Endothelial cell (in vitro differentiated cells): Measurements from ENCODE around the gene CFD. TPM values are rescaled to one million over a fixed set of nuclear protein-coding genes. Genes with fewer than 3 reads are reported as not detected.

ENCODE experiments used
- DNase-seq: peaks from one replicate; pipeline ENCODE4 v3.0.0; 2021; ENCODE audit warnings: low spot score
- H3K27ac Mint-ChIP-seq: one replicate; pipeline ENCODE4 v1.8.0; 2021; ENCODE audit warnings: mixed read lengths, inconsistent platforms; ENCODE audit not compliant: unreplicated experiment
- H3K27me3 Mint-ChIP-seq: one replicate; pipeline ENCODE4 v1.8.0; 2021; ENCODE audit warnings: mild to moderate bottlenecking, moderate library complexity, mixed read lengths, inconsistent platforms; ENCODE audit not compliant: unreplicated experiment
- H3K36me3 Mint-ChIP-seq: one replicate; pipeline ENCODE4 v1.8.0; 2021; ENCODE audit warnings: mild to moderate bottlenecking, low read depth, mixed read lengths, inconsistent platforms; ENCODE audit not compliant: unreplicated experiment
- H3K4me1 Mint-ChIP-seq: one replicate; pipeline ENCODE4 v1.8.0; 2021; ENCODE audit warnings: mild to moderate bottlenecking, mixed read lengths, inconsistent platforms; ENCODE audit not compliant: unreplicated experiment
- H3K4me3 Mint-ChIP-seq: one replicate; pipeline ENCODE4 v1.8.0; 2021; ENCODE audit warnings: mild to moderate bottlenecking, mixed read lengths, inconsistent platforms; ENCODE audit not compliant: unreplicated experiment
- H3K9me3 Mint-ChIP-seq: one replicate; pipeline ENCODE4 v1.8.0; 2021; ENCODE audit warnings: mixed read lengths, inconsistent platforms; ENCODE audit not compliant: unreplicated experiment
- total RNA-seq: library from RNA; stranded (reverse); fragmentation: NEBNext Ultra II Directional; extraction: Animal tissue kit (Norgen Biotek cat#: 25700); gene quantifications from one replicate; pipeline ENCODE4 v1.2.1, GENCODE V29; 2021; ENCODE audit not compliant: unreplicated experiment
- TF ChIP-seq, protein P1 (sequence below): fragments of 200-600 bp; sonication (generic); IDR thresholded peaks from one replicate; pipeline ENCODE4 v1.5.0; 2021; ENCODE audit warnings: antibody characterized with exemption; ENCODE audit not compliant: unreplicated experiment

CFD gene
- total RNA-seq, 1 donor from 2014 or later = 0.46 TPM

GRCh38 chr19:854549-854948 is 4.9 kb upstream of the CFD start:
- H3K4me1 Mint-ChIP-seq = no peaks in the 10 kb centered on the region
- no peak for DNase-seq
- TF ChIP-seq, protein P1, sequence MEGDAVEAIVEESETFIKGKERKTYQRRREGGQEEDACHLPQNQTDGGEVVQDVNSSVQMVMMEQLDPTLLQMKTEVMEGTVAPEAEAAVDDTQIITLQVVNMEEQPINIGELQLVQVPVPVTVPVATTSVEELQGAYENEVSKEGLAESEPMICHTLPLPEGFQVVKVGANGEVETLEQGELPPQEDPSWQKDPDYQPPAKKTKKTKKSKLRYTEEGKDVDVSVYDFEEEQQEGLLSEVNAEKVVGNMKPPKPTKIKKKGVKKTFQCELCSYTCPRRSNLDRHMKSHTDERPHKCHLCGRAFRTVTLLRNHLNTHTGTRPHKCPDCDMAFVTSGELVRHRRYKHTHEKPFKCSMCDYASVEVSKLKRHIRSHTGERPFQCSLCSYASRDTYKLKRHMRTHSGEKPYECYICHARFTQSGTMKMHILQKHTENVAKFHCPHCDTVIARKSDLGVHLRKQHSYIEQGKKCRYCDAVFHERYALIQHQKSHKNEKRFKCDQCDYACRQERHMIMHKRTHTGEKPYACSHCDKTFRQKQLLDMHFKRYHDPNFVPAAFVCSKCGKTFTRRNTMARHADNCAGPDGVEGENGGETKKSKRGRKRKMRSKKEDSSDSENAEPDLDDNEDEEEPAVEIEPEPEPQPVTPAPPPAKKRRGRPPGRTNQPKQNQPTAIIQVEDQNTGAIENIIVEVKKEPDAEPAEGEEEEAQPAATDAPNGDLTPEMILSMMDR = no peak
- no peak overlapping the region for H3K4me3 Mint-ChIP-seq
- no peak overlapping the region for H3K27ac Mint-ChIP-seq
- H3K9me3 Mint-ChIP-seq = no peaks in the 10 kb centered on the region
- peaks cover 3% of the 10 kb centered on the region for H3K27me3 Mint-ChIP-seq
- no peaks in the 10 kb centered on the region for H3K36me3 Mint-ChIP-seq

DNA sequence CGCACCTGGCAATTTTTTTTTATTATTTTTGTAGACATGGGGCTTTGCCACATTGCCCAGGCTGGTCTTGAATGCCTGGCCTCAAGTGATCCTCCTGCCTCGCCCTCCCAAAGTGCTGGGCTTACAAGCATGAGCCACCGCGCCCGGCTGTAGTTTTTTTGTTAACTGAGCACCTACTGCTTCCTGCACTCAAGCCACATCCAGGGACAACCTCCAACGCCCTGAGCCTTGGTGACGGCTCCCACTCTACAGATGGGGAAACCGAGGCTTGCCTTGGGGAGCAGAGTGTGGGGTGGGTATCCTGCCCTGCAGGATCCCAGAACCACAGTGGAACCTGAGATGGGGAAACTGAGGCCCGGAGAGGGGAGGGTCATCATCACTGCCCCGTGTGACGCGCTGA is 4.3 kb upstream of the CFD start:
- H3K27ac Mint-ChIP-seq = no peak overlapping the region
- peaks cover 6% of the 10 kb centered on the region for H3K27me3 Mint-ChIP-seq
- DNase-seq = no peak
- no peaks in the 10 kb centered on the region for H3K9me3 Mint-ChIP-seq
- no peak overlapping the region for H3K4me3 Mint-ChIP-seq
- H3K4me1 Mint-ChIP-seq = no peaks in the 10 kb centered on the region
- H3K36me3 Mint-ChIP-seq = no peaks in the 10 kb centered on the region
- TF ChIP-seq, protein P1 = no peak

DNA sequence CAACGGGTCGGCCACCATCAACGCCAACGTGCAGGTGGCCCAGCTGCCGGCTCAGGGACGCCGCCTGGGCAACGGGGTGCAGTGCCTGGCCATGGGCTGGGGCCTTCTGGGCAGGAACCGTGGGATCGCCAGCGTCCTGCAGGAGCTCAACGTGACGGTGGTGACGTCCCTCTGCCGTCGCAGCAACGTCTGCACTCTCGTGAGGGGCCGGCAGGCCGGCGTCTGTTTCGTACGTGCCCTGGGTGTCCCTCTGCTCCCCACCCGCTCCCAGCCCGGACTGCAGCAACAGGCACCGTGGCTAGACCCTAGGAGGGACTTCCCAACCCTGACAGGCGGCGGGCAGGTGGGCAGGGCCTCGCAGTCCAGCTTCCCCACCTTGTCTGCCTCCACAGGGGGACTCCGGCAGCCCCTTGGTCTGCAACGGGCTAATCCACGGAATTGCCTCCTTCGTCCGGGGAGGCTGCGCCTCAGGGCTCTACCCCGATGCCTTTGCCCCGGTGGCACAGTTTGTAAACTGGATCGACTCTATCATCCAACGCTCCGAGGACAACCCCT is 3.8 kb upstream of the CFD start:
- Mint-ChIP-seq H3K27ac (no peak overlapping the region), H3K27me3 (peaks cover 6% of the 10 kb centered on the region), H3K4me3 (no peak overlapping the region), H3K9me3 (no peaks in the 10 kb centered on the region), H3K4me1 (no peaks in the 10 kb centered on the region), H3K36me3 (no peaks in the 10 kb centered on the region)
- DNase-seq = no peak
- TF ChIP-seq, protein P1 = no peak

GRCh38 chr19:858284-858683 is 1.2 kb upstream of the CFD start:
- no peak overlapping the region for H3K4me3 Mint-ChIP-seq
- H3K4me1 Mint-ChIP-seq = no peaks in the 10 kb centered on the region
- no peaks in the 10 kb centered on the region for H3K9me3 Mint-ChIP-seq
- TF ChIP-seq, protein P1 = no peak
- no peak overlapping the region for H3K27ac Mint-ChIP-seq
- no peak for DNase-seq
- no peaks in the 10 kb centered on the region for H3K36me3 Mint-ChIP-seq
- peaks cover 8% of the 10 kb centered on the region for H3K27me3 Mint-ChIP-seq

DNA sequence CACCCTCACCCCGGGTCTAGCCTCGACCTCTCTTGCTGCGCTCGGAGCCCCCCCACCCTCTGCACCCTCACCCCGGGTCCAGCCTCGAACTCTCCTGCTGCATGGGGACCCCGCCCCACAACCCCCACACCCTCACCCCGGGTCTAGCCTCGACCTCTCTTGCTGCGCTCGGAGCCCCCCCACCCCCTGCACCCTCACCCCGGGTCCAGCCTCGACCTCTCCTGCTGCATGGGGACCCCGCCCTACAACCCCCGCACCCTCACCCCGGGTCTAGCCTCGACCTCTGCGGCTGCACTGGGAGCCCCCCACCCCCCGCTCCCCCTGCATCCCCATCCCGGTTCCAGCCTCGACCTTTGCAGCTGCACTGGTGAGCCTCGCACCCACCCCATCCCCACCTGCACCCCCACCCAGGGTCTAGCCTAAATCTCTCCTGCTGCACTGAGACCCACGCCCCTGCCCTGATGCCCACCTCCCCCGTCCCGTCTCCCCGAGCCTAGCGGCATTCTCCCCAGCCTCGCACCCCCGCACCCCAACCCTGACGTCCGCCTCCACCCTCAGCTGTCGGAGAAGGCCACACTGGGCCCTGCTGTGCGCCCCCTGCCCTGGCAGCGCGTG is 1.8 kb downstream of the CFD start:
- Mint-ChIP-seq H3K4me1 (no peaks in the 10 kb centered on the region), H3K4me3 (no peak overlapping the region), H3K27me3 (peaks cover 11% of the 10 kb centered on the region), H3K36me3 (no peaks in the 10 kb centered on the region), H3K9me3 (no peaks in the 10 kb centered on the region), H3K27ac (no peak overlapping the region)
- no peak for DNase-seq
- TF ChIP-seq, protein P1 = no peak
